Glutamatergic neuron (in vitro differentiated cells): ENCODE data around the gene CNNM3. TPM values are rescaled to one million over a fixed set of nuclear protein-coding genes. Genes with fewer than 3 reads are reported as not detected.

ENCODE experiments used
- DNase-seq: peaks from one replicate; pipeline ENCODE4 v3.0.0; 2022
- H3K27ac Mint-ChIP-seq: one replicate; pipeline ENCODE4 v1.8.0; 2020; ENCODE audit warnings: mild to moderate bottlenecking, mixed read lengths, inconsistent platforms; ENCODE audit not compliant: unreplicated experiment
- H3K27me3 Mint-ChIP-seq: one replicate; pipeline ENCODE4 v1.8.0; 2020; ENCODE audit warnings: mild to moderate bottlenecking, moderate library complexity, mixed read lengths, inconsistent platforms; ENCODE audit not compliant: unreplicated experiment
- H3K36me3 Mint-ChIP-seq: one replicate; pipeline ENCODE4 v1.8.0; 2020; ENCODE audit warnings: mild to moderate bottlenecking, mixed read lengths, inconsistent platforms; ENCODE audit not compliant: unreplicated experiment
- H3K4me1 Mint-ChIP-seq: one replicate; pipeline ENCODE4 v1.8.0; 2020; ENCODE audit warnings: mild to moderate bottlenecking, low read depth, mixed read lengths, inconsistent platforms; ENCODE audit not compliant: unreplicated experiment
- H3K4me3 Mint-ChIP-seq: one replicate; pipeline ENCODE4 v1.8.0; 2020; ENCODE audit warnings: mild to moderate bottlenecking, mixed read lengths, inconsistent platforms; ENCODE audit not compliant: unreplicated experiment
- H3K9me3 Mint-ChIP-seq: one replicate; pipeline ENCODE4 v1.8.0; 2020; ENCODE audit warnings: mild to moderate bottlenecking, moderate library complexity, mixed read lengths, inconsistent platforms; ENCODE audit not compliant: unreplicated experiment
- CTCF ChIP-seq: fragments of 200-600 bp; sonication (generic); IDR thresholded peaks from one replicate; pipeline ENCODE4 v1.5.0; 2021; ENCODE audit not compliant: partially characterized antibody, unreplicated experiment
- microRNA-seq: library from miRNA; unstranded; fragments of <30 nt; microRNA quantifications from one replicate; pipeline ENCODE4, GENCODE V29; 2020; ENCODE audit not compliant: unreplicated experiment
- total RNA-seq: library from RNA; stranded (reverse); fragmentation: NEBNext Ultra II Directional; extraction: Animal tissue kit (Norgen Biotek cat#: 25700); gene quantifications from one replicate; pipeline ENCODE4 v1.2.1, GENCODE V29; 2021; ENCODE audit not compliant: unreplicated experiment

The CNNM3 gene
- total RNA-seq, 1 donor from 2014 or later: 22.3 TPM

DNA sequence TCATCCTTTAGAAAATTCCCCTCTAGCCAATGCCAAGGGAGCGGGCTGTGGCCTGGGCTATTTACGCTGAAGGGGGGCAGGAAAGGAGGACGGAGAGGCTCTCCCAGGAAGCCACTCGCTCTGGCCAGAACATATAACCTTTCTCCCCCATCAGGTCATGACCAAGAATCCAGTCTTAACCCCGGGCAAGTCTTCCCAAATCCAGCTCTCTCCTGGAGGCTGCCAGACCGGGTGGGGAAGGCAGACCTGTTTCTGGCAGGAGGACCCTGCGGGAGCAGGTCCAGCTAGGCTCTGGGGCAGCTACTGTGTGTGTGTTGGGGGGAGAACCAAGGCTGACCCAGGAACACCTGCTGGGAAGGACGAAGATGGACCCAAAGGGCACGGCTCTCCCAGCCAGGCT lies 67.2 kb downstream of the CNNM3 start:
- peaks cover 5% of the 10 kb centered on the region for H3K27me3 Mint-ChIP-seq
- TF ChIP-seq CTCF: no peak
- H3K4me1 Mint-ChIP-seq: peaks cover 7% of the 10 kb centered on the region
- H3K4me3 Mint-ChIP-seq: no peak overlapping the region
- peaks cover 6% of the 10 kb centered on the region for H3K9me3 Mint-ChIP-seq
- DNase-seq: no peak
- H3K36me3 Mint-ChIP-seq: no peaks in the 10 kb centered on the region
- H3K27ac Mint-ChIP-seq: no peak overlapping the region

Small RNAs within 50 kb of the gene (microRNA-seq; reads per million reads assigned to microRNA genes)
- gene MIR3127: 16.1 reads per million, percentile 56 among the genes with 10 or more reads in this experiment

Other genes with a start within 250 kb of the CNNM3 start
- 32.5 TPM for gene KANSL3, start 178.0 kb upstream of the CNNM3 start, total RNA-seq
- 0.51 TPM for gene FER1L5, start 173.5 kb upstream of the CNNM3 start, total RNA-seq
- gene LMAN2L, start 76.2 kb upstream of the CNNM3 start, total RNA-seq: 14.0 TPM
- gene CNNM4, start 55.4 kb upstream of the CNNM3 start, total RNA-seq: 15.4 TPM
- 5.7 TPM for gene ANKRD23, start 27.8 kb downstream of the CNNM3 start, total RNA-seq
- 25.7 TPM for gene ANKRD39, start 41.7 kb downstream of the CNNM3 start, total RNA-seq
- gene SEMA4C, start 53.8 kb downstream of the CNNM3 start, total RNA-seq: 119 TPM
- gene FAM178B, start 170.3 kb downstream of the CNNM3 start, total RNA-seq: not detected